Measurements from ENCODE around the gene GPR18. TPM values are rescaled to one million over a fixed set of nuclear protein-coding genes. Genes with fewer than 3 reads are reported as not detected.

The GPR18 gene
- total RNA-seq, 2 experiments from 2014 or later = 42.9 to 45.1 TPM

- H3K27ac ChIP-seq (ENCODE audit: low read depth in 1 of 2, low read length in 2 of 2) = peak overlapping the region; percentile 30 to 42
- CTCF ChIA-PET = interaction anchor here (1.1 to 3.1 kb wide), 6 partner anchors 11 to 94 kb away, joined by 3 to 11 read pairs (median 5); no protein-coding TSS in a partner anchor
- peaks cover 50% of the 10 kb centered on the region for H3K4me1 ChIP-seq (ENCODE audit: insufficient read depth, low read length)
- DNase-seq (no peak), ATAC-seq (ENCODE audit: poor library complexity) (no peak)
- no peak overlapping the region for H3K4me3 ChIP-seq (ENCODE audit: low read length)
- H3K27me3 Mint-ChIP-seq = no peaks in the 10 kb centered on the region
- H3K4me1 Mint-ChIP-seq (ENCODE audit: low read depth) = peaks cover 97% of the 10 kb centered on the region
- H3K27me3 ChIP-seq (ENCODE audit: control insufficient read depth in 1 of 2, insufficient read depth in 2 of 2, low read length in 2 of 2) = no peaks in the 10 kb centered on the region
- POLR2A ChIA-PET = interaction anchor here (1.1 to 4.1 kb wide), 12 partner anchors 10 to 141 kb away, joined by 3 to 21 read pairs (median 7); partner anchors contain the start of gene GPR183
- H3K4me3 Mint-ChIP-seq = peak overlapping the region; percentile 16
- H3K27ac Mint-ChIP-seq = peak overlapping the region; percentile 100
- no peaks in the 10 kb centered on the region for H3K9me3 Mint-ChIP-seq
- TF ChIP-seq CTCF (IDR thresholded peaks at IDR 0.05) = no peak
- peaks cover 51% of the 10 kb centered on the region for H3K36me3 ChIP-seq (ENCODE audit: insufficient read depth, low read length)
- intact Hi-C loops (cut with DNase I, micrococcal nuclease) = loop anchor here in 1 of 2 experiments (10.0 kb wide), 1 partner anchor 212 kb away; the partner anchor contains the start of gene TM9SF2
- peaks cover 88% of the 10 kb centered on the region for H3K36me3 Mint-ChIP-seq (ENCODE audit: low read depth)
- no peaks in the 10 kb centered on the region for H3K9me3 ChIP-seq (ENCODE audit: control insufficient read depth in 1 of 2, insufficient read depth in 1 of 2, low read length in 2 of 2)
Measured at GRCh38 chr13:99293178-99293577, 35.0 kb upstream of the GPR18 start.

- peak in 3 of 14 experiments; percentile 62 to 71 (median 64) for DNase-seq
- H3K36me3 ChIP-seq (ENCODE audit: insufficient read depth, low read length) = peaks cover 45% of the 10 kb centered on the region
- Mint-ChIP-seq H3K27ac (peak overlapping the region; percentile 100), H3K36me3 (ENCODE audit: low read depth) (peaks cover 84% of the 10 kb centered on the region), H3K4me3 (peak overlapping the region; percentile 62), H3K27me3 (no peaks in the 10 kb centered on the region), H3K9me3 (no peaks in the 10 kb centered on the region), H3K4me1 (ENCODE audit: low read depth) (peaks cover 98% of the 10 kb centered on the region)
- peak overlapping the region in 1 of 2 donors; percentile 23 for H3K27ac ChIP-seq (ENCODE audit: low read depth in 1 of 2, low read length in 2 of 2)
- TF ChIP-seq CTCF (IDR thresholded peaks at IDR 0.05) = no peak
- H3K9me3 ChIP-seq (ENCODE audit: control insufficient read depth in 1 of 2, insufficient read depth in 1 of 2, low read length in 2 of 2) = no peaks in the 10 kb centered on the region
- H3K27me3 ChIP-seq (ENCODE audit: control insufficient read depth in 1 of 2, insufficient read depth in 2 of 2, low read length in 2 of 2) = no peaks in the 10 kb centered on the region
- H3K4me3 ChIP-seq (ENCODE audit: low read length) = no peak overlapping the region
- peak; percentile 46 for ATAC-seq (ENCODE audit: poor library complexity)
- intact Hi-C loops (cut with DNase I, micrococcal nuclease) = loop anchor here in 1 of 2 experiments (10.0 kb wide), 1 partner anchor 214 kb away; the partner anchor contains the start of gene TM9SF2
- ChIA-PET CTCF (interaction anchor here (3.1 kb wide), 1 partner anchor 21 kb away, joined by 11 read pairs; no protein-coding TSS in a partner anchor), POLR2A (interaction anchor here (0.9 to 4.1 kb wide), 2 partner anchors 15 to 34 kb away, joined by 5 to 21 read pairs; partner anchors contain the start of gene GPR183)
- peaks cover 70% of the 10 kb centered on the region for H3K4me1 ChIP-seq (ENCODE audit: insufficient read depth, low read length)
Measured at GRCh38 chr13:99290894-99291293, 32.7 kb upstream of the GPR18 start.

- ATAC-seq (ENCODE audit: poor library complexity) (peak; percentile 57), DNase-seq (peak in 8 of 14 experiments; percentile 25 to 85 (median 52))
- Histone ChIP-seq H3K9me3 (ENCODE audit: control insufficient read depth in 1 of 2, insufficient read depth in 1 of 2, low read length in 2 of 2) (no peaks in the 10 kb centered on the region), H3K36me3 (ENCODE audit: insufficient read depth, low read length) (peaks cover 34% of the 10 kb centered on the region), H3K27me3 (ENCODE audit: control insufficient read depth in 1 of 2, insufficient read depth in 2 of 2, low read length in 2 of 2) (no peaks in the 10 kb centered on the region), H3K4me1 (ENCODE audit: insufficient read depth, low read length) (peaks cover 71% of the 10 kb centered on the region), H3K27ac (ENCODE audit: low read depth in 1 of 2, low read length in 2 of 2) (peak overlapping the region in 1 of 2 donors; percentile 14), H3K4me3 (ENCODE audit: low read length) (no peak overlapping the region)
- Mint-ChIP-seq H3K27ac (peak overlapping the region; percentile 100), H3K9me3 (no peaks in the 10 kb centered on the region), H3K36me3 (ENCODE audit: low read depth) (peaks cover 75% of the 10 kb centered on the region), H3K4me1 (ENCODE audit: low read depth) (peaks cover 98% of the 10 kb centered on the region), H3K4me3 (peak overlapping the region; percentile 51), H3K27me3 (no peaks in the 10 kb centered on the region)
- no peak for TF ChIP-seq CTCF (IDR thresholded peaks at IDR 0.05)
- ChIA-PET POLR2A (no interaction called here), CTCF (interaction anchor here (0.7 kb wide), 1 partner anchor 100 kb away, joined by 3 read pairs; no protein-coding TSS in a partner anchor)
- intact Hi-C loops (cut with DNase I, micrococcal nuclease) = loop anchor here in 1 of 2 experiments (10.0 kb wide), 1 partner anchor 215 kb away; the partner anchor contains the start of gene TM9SF2
Measured at GRCh38 chr13:99289674-99290337, 31.6 kb upstream of the GPR18 start.

All from CD4-positive, alpha-beta T cell (primary cell).